KOPT-K1 (cell line): Measurements from ENCODE around the gene COMP.

Experiments used
- H3K27ac ChIP-seq: fragments of 200-600 bp; sonication (generic); 2 replicates; pipeline ENCODE4 v1.5.1; 2016; ENCODE audit warnings: antibody characterized with exemption, mild to moderate bottlenecking, low read depth, low read length; ENCODE audit not compliant: poor library complexity, severe bottlenecking
- H3K36me3 ChIP-seq: fragments of 200-600 bp; sonication (generic); 2 replicates; pipeline ENCODE4 v1.5.1; 2017; ENCODE audit warnings: antibody characterized with exemption, mild to moderate bottlenecking, low read length, moderate library complexity; ENCODE audit not compliant: insufficient read depth
- H3K9me3 ChIP-seq: fragments of 200-600 bp; sonication (generic); 2 replicates; pipeline ENCODE4 v1.5.1; 2017; ENCODE audit warnings: antibody characterized with exemption, low read length, mild to moderate bottlenecking; ENCODE audit not compliant: insufficient read depth, poor library complexity, severe bottlenecking

The COMP gene

GRCh38 chr19:18780631-18781030, 10.5 kb downstream of the COMP start:
- no peaks in the 10 kb centered on the region for H3K9me3 ChIP-seq
- H3K27ac ChIP-seq: no peak overlapping the region
- H3K36me3 ChIP-seq: no peaks in the 10 kb centered on the region

DNA sequence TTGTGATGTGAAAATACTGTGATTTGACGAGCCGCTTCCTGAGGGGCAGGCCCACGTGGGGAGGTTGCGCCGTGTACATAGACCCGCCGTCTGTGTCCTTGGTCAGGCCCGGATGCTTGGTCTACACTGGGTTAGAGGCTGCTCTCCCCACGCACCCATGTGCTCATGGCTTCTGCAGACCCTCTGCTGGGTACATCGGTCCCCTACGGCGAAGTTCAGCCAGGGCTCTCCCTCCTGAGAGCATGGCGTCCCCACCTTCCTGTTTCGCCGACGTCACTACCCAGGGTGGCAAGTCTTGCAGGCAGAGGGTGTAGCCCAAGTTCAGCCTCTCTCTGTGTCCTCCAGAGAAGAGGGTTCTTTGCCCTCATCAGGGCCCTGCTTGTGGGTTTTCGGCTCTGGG, 11.0 kb downstream of the COMP start:
- Histone ChIP-seq H3K9me3 (no peaks in the 10 kb centered on the region), H3K27ac (no peak overlapping the region), H3K36me3 (no peaks in the 10 kb centered on the region)

DNA sequence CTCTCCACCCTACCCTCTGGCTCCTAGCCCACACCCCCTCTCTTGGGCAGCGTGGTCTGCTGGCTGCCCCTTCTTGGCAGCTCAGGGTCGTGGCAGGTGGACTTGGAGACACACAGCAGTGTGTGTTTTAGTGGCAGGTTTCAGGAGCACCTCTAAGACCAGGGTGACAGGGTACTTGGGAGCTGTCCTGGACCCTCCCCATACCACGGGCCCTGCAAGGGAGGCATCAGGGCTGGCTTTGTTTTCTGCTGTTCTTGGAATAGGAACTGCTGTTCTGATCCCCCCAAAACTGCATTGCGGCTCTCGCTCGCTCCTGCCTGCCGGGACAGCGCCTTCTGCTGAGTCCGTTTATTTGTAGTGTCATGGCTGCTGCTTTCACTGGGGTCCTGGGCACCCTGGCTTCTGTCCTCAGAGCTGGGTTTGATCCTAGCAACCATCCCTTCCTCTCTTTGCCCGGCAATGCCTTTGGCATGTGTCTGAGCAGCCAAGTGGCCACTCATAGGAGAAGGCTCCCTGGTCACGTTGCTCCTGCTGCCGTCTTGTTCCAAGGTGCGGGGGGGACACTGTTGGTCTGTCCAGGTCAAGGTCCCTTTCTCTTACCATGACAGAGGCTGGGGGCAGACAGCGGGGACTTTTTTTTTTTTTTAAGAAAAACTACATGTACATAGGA, 12.1 kb downstream of the COMP start:
- H3K27ac ChIP-seq: no peak overlapping the region
- no peaks in the 10 kb centered on the region for H3K36me3 ChIP-seq
- no peaks in the 10 kb centered on the region for H3K9me3 ChIP-seq

- Histone ChIP-seq H3K36me3 (no peaks in the 10 kb centered on the region), H3K9me3 (no peaks in the 10 kb centered on the region), H3K27ac (no peak overlapping the region)
Measured at GRCh38 chr19:18778076-18778389, 13.1 kb downstream of the COMP start.

DNA sequence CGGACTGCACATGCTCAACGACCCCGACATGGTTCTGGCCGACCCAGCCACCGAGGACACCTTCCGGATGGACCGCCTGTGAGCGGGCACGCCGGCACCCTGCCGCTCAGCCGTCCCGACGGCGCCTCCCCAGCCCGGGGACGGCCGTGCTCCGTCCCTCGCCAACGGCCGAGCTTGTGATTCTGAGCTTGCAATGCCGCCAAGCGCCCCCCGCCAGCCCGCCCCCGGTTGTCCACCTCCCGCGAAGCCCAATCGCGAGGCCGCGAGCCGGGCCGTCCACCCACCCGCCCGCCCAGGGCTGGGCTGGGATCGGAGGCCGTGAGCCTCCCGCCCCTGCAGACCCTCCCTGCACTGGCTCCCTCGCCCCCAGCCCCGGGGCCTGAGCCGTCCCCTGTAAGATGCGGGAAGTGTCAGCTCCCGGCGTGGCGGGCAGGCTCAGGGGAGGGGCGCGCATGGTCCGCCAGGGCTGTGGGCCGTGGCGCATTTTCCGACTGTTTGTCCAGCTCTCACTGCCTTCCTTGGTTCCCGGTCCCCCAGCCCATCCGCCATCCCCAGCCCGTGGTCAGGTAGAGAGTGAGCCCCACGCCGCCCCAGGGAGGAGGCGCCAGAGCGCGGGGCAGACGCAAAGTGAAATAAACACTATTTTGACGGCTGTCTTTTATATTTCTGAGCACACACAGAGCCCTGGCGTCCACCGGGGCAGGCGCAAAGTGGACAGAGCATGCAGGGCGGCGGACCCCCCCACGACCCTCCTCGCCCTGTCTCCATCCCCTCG, 13.6 kb downstream of the COMP start:
- H3K36me3 ChIP-seq: no peaks in the 10 kb centered on the region

GRCh38 chr19:18776736-18777135, 14.4 kb downstream of the COMP start:
- Histone ChIP-seq H3K36me3 (no peaks in the 10 kb centered on the region), H3K27ac (no peak overlapping the region)

More for the DNA sequence above, 13.6 kb downstream of the COMP start:
- Histone ChIP-seq H3K9me3 (no peaks in the 10 kb centered on the region), H3K27ac (no peak overlapping the region)

DNA sequence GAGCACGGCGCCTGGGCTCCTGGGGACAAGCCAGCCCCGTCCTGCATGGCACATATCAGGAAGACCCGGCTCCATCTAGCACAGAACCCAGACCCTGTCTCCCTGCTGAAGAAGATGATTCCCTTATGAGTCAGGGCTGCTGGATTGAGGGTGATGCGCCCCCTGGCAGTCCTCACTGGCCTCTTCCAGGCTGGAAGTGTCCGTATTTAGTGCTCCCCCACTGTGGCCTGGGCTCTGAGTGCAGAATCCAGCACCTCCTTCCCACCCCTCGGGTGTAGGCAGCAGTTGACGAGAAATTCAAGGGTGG, 14.9 kb downstream of the COMP start:
- no peaks in the 10 kb centered on the region for H3K36me3 ChIP-seq
- no peaks in the 10 kb centered on the region for H3K9me3 ChIP-seq
- H3K27ac ChIP-seq: no peak overlapping the region

More at GRCh38 chr19:18776736-18777135, 14.4 kb downstream of the COMP start:
- H3K9me3 ChIP-seq: no peaks in the 10 kb centered on the region

DNA sequence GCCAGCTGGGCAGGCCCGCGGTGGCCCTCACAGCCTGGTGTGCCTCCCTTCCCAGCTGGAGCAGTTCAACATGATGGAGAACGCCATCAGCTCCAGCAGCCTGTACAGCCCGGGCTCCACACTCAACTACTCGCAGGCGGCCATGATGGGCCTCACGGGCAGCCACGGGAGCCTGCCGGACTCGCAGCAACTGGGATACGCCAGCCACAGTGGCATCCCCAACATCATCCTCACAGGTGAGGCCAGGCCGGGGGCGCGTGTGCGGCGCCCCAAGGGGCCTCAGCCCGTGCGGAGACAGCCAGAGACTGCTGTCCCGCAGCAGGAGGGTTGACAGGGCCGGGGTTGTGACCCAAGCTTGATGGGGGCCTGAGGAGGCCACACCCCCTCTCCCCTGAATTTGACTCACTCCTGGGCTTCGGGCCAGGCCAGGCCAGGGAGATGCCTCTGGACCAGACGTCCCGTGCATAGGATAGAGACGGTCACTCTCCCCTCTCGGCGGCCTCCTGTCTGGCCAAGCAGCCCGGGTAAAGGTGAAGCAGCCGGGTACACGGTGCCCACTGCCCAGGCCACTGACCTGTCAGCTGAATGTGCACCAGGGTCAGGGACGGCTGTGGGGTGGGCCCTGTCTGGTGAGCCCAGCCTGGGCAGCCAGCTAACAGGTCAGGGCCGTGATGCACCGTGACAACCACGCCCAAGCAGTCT, 15.4 kb downstream of the COMP start:
- Histone ChIP-seq H3K36me3 (no peaks in the 10 kb centered on the region), H3K27ac (no peak overlapping the region), H3K9me3 (no peaks in the 10 kb centered on the region)

DNA sequence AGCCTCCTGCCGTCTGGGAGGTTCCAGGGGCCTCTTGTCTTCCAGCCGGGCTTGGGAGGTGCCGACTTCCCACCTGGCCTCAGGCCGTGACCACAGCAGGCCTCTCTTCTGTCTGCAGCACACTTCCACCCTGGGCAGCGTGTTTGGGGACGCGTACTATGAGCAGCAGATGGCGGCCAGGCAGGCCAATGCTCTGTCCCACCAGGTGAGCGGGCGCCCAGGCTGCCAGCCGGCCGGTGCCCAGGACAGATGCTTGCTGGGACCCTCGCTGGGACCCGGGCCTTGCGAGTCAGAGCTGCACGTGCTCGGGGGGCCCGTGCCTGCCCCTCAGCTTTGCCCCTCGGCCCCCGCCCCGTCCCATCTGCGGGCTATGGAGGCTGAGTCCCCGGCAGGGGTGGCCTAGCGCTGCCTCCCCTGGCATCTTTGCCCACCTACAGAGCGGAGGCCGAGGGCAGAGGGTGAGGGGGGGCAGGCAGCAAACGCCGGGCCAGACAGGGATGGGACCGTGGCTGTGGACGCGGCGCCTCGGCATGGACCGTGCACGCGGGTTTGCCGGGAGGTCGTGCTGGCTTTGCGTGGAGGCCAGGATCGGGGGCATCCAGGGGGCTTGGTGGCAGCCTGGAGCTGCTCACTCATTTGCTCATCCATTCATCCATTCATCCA, 16.2 kb downstream of the COMP start:
- H3K9me3 ChIP-seq: no peaks in the 10 kb centered on the region
- no peaks in the 10 kb centered on the region for H3K36me3 ChIP-seq
- H3K27ac ChIP-seq: no peak overlapping the region

GRCh38 chr19:18774107-18774506, 17.0 kb downstream of the COMP start:
- no peak overlapping the region for H3K27ac ChIP-seq

DNA sequence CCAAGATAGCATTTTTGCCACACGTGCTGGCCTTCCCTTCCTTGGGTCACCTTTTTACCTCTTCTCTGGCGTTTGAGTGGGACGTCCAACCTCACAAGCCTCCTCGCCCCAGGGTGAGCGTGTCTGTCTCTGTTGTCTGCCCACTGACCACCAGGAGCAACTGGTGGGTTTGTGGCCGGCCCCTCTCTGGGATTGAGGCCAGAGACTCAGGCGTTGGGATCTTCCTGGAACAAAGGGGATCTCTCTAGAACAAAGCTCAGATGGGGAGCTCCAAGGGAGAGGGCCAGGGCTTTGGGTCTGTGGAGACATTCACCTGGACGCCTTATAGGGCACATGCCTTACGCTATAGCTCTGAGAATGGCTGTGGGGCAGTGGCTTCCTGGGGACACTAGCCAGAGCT, 17.4 kb downstream of the COMP start:
- no peak overlapping the region for H3K27ac ChIP-seq
- no peaks in the 10 kb centered on the region for H3K9me3 ChIP-seq
- H3K36me3 ChIP-seq: no peaks in the 10 kb centered on the region

More at GRCh38 chr19:18774107-18774506, 17.0 kb downstream of the COMP start:
- no peaks in the 10 kb centered on the region for H3K9me3 ChIP-seq
- no peaks in the 10 kb centered on the region for H3K36me3 ChIP-seq

DNA sequence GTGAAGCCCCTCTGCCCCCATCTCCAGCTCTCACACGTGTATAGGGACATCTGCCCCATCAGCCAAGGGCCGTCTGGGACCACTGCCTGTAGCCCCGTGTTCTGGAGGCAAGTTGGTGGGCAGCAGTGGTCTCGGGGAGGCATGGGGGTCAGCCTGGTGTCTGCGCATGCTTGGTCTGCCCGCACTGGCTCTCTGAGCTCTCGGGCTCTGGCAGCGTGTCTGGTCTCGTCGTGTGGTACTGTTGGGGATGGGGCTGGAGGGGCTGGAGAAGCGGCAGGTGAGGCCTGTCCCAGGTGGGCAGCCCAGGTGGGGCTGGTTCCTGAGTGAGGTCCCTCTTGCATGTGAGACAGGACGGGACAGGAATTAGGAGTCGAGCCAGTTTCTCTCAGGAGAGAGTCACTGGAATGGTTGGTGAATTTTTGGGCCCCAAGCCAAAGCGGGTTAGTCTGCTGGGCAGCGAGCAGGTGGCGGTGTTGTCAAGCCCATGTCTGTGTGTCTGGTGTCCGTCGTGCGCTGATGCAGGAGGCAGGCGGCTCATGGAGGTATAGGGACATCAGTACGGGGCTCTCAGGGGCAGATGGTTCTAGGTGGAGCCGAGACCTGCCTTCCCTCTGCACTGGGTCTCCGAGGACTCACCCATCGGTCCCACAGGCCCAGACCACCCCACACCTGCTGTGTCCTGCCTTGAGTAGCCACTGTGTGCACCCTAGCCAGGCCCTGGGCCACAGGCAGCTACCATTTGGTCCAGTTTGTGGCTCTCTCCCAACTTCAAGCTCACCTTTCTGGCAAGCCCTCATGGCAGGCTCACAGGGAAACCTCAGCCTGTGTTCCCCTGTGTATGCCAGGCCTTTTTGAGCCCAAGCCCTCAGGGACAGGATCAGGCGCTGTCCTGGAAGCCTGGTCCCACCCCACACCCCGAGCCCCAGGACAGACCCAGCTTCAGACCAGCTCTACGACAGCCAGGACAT, 18.2 kb downstream of the COMP start:
- H3K27ac ChIP-seq: no peak overlapping the region
- H3K9me3 ChIP-seq: no peaks in the 10 kb centered on the region
- H3K36me3 ChIP-seq: no peaks in the 10 kb centered on the region

- Histone ChIP-seq H3K36me3 (no peaks in the 10 kb centered on the region), H3K9me3 (no peaks in the 10 kb centered on the region), H3K27ac (no peak overlapping the region)
Measured at GRCh38 chr19:18771328-18772242, 19.5 kb downstream of the COMP start.
